HG03469 (cell line): Measurements from ENCODE around the gene CRB3.
"Not testable (repeated sequence)": the region's sequence is repeated elsewhere in the genome, so short reads cannot be mapped to it uniquely, and the experiment has no call there.

Experiments used
- ATAC-seq: cut with Tn5 transposase; IDR thresholded peaks from one replicate; pipeline ENCODE4 v1.9.1; 2021; ENCODE audit warnings: mild to moderate bottlenecking, moderate library complexity, moderate number of reproducible peaks; ENCODE audit not compliant: unreplicated experiment

The CRB3 gene

GRCh38 chr19:6490134-6490533, 26.1 kb downstream of the CRB3 start:
- no peak for ATAC-seq

GRCh38 chr19:6491802-6492592, 27.9 kb downstream of the CRB3 start:
- no peak for ATAC-seq

GRCh38 chr19:6494438-6495036, 30.5 kb downstream of the CRB3 start:
- no peak for ATAC-seq

DNA sequence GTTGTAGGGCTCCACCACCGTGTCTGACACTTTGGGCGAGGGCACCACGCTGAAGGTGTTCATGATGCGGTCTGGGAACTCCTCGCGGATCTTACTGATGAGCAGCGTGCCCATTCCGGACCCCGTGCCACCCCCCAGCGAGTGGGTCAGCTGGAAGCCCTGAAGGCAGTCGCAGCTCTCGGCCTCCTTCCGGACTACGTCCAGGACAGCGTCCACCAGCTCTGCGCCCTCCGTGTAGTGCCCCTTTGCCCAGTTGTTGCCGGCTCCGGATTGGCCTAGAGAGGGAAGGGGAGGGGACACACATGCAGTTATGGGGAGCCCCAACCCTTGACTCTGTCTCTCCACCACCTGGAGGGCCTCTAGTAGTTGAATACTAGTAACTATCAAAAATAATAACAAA, 31.9 kb downstream of the CRB3 start:
- ATAC-seq, result no peak

- no peak for ATAC-seq
Measured at GRCh38 chr19:6498294-6499036, 34.4 kb downstream of the CRB3 start.

GRCh38 chr19:6499052-6499790, 35.1 kb downstream of the CRB3 start:
- ATAC-seq, result no peak

- ATAC-seq, result no peak
Measured at GRCh38 chr19:6500837-6501739, 37.0 kb downstream of the CRB3 start.

DNA sequence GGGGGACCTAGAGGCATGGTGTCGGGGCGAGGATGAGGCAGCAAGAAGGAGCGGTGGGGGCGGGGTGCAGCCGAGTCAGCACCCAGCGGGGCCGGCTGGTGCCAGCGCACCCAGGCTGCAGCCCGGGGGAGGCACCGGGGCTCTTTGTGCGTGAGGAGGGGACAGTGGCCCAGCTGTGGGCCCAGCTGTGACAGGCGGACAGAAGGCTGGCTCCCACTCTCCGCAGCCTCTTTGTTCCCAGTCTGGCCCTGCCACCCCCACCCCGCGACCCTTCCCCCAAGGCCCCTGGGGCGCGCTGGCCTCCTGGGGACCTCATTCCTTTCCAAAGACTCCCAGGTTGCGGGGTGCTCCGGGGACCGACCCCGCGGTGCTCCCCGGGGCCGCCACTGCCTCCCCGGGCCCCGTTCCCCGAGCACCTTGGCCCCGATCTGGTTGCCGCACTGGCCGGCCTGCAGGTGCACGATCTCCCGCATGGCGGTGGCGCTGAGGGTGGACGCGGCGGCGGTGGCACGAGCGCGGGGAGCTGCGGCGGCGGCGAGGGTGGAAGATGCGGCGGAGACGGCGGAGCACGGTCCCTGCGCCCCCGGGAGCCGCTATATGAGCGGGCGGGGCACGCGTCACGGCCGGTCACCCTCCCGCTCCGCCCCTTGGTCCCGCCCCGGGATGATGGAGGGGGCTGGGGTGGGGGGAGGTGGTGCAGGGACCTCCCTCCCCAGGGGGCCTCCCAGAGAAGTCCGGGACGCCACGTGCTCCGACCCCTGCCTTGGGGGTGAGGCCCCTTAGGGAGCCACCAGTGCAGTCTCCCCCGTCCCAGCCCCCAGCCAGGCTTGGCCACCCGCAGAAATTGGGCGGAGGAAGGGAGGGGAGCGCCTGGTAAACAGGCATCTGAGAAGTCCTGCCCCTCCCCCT, 37.9 kb downstream of the CRB3 start, which contains the start of gene TUBB4A:
TUBB4A (minus strand) TSS at position 570 of the 909 bp plus-strand sequence; CDS start at position 473, 97 bp downstream.
- ATAC-seq, result no peak

DNA sequence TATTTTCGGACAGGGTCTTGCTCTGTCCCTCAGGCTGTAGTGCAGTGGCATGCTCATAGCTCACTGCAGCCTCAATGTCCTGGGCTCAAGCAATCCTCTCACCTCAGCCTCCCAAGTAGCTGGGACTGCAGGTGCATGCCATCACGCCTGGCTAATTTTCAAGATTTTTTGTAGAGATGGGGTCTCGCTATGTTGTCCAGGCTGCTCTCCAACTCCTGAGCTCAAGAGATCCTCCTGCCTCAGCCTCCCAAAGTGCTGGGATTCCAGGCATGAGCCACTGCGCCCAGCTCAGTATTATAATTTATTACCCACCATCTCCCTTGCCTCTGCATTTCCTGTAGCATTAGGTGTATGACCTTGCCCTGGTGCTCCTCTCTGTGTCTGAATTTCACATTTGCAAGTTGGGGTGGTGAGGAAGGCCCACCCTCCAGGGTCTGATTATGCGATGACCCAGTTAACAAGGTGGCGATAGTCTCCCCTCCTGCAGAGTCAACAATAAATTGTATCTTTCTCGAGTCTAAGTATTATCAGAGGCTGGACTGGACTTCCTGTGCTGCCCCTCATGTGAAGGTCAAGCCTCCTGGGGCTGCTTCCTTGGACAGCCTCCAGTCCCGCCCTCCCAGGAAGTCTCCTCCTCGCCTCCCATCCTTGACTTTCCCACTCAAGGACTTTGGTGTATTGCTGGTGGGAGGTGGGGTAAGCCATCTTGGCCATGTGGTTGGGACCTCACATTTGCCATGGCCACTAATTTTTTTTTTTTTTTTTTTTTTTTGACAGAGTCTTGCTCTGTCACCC, 39.5 kb downstream of the CRB3 start:
- ATAC-seq, result no peak

DNA sequence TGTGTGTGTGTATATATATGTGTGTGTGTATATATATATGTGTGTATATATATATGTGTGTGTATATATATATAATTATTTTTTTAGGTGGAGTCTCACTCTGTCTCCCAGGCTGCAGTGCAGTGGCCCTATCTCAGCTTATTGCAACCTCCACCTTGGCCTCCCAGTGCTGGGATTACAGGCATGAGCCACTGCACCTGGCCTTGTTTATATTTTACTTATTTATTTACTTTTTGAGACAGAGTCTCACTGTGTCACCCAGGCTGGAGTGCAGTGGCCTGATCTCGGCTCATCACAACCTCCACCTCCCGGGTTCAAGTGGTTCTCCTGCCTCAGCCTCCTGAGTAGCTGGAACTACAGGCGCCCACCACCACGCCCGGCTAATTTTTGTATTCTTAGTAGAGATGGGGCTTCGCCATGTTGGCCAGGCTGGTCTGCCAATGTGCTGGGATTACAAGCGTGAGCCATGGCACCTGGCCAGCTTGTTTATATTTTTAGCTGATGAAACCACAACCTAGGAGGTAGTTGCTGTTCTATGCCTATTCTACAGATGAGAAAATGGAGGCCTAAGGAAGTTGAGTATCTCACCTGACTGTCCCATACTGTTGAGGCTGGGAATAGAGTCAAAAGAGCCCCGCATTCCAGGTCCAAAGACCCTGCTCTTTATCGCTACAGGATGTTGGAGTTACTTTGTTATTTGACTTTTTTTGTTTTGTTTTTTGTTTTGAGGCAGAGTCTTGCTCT, 44.1 kb downstream of the CRB3 start:
- not testable (repeated sequence) for ATAC-seq

DNA sequence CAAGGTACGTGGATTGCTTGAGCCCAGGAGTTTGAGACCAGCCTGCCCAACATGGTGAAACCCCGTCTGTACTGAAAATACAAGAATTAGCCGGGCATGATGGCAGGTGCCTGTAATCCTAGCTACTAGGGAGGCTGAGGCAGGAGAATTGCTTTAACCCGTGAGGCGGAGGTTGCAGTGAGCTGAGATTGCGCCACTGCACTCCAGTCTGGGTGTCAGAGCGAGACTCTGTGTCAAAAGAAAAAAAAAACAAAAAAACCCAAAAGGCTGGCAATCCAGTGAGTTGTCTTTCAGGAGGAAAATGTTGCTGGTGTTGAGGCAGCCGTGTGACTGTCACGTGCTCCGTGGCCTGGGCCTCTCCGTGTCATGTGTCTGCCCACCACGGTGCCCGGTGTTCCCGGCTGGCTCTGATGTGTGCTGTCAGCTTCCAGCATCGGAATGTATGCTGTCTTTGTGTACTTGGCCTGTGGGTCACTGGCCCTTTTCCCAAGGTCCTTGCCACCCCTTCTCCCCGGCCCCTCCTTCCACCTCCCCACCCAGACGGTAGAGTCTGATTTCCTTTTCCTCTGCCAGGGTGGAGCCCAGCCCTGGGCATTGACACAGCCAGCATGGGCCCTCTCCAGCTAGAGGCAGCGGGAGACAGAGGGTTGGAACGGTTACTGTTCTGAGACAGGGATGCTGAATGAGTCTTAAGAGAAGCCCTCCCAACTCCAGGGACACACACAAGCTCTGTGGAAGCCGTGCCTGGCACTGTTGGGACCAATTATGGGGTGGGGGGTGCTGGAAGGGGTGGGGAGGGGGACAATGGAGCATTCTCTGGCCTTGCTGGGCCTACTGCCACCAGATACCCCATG, 45.3 kb downstream of the CRB3 start:
- no peak for ATAC-seq

GRCh38 chr19:6510618-6511017, 46.5 kb downstream of the CRB3 start:
- ATAC-seq, result no peak

- ATAC-seq, result no peak
Measured at GRCh38 chr19:6514089-6514488, 50.0 kb downstream of the CRB3 start.

DNA sequence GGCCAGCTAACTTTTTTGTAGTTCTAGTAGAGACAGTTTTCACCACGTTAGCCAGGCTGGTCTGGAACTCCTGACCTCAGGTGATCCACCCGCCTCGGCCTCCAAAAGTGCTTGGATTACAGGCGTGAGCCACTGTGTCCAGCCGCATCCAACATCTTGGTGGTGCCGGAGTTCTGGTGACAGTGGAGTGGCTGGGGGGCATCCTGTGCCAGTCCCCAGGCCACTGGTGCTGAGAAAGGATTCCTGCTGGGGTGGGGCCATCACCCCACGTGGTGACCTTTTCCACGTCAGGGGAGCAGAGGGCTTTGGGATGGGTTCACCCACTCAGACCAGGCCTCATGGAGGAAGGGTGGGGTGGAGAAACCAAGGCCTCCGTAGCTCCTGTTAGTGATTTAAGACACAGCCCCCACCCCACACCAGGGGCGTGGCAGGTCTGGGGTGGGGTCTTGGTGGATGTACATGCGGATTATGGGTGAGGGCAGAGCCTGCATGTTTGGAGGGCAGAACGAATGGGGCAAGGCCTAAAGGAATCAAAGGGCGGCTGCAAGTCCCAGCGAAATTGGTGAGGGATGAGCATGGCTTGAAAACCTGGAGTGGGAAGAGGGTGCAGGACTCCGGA, 51.0 kb downstream of the CRB3 start:
- no peak for ATAC-seq

GRCh38 chr19:6516018-6516658, 52.1 kb downstream of the CRB3 start:
- peak; percentile 30 for ATAC-seq
